Left cardiac atrium (tissue), 4 donors: ENCODE results near the gene CTNNBIP1. TPM values are rescaled to one million over a fixed set of nuclear protein-coding genes. Genes with fewer than 3 reads are reported as not detected.
"Not testable (repeated sequence)": the region's sequence is repeated elsewhere in the genome, so short reads cannot be mapped to it uniquely, and the experiment has no call there.

Experiments
- ATAC-seq, 2 donors: fragments of 200-7000 bp; cut with Tn5 transposase; one replicate each; pipeline ENCODE4 v1.9.1; 2020; ENCODE audit warnings: mild to moderate bottlenecking in 2 of 2, moderate library complexity in 2 of 2
- DNase-seq: peaks from one replicate; pipeline ENCODE4 v3.0.0-alpha.2; 2020
- intact Hi-C, 2 donors: fragments of 100-400 bp; cut with DNase I; formaldehyde crosslinking; loops; one replicate each; pipeline versions ENCODE4 v1.14.1 to v1.15.1; 2022 to 2023
- long read RNA-seq: library from polyadenylated mRNA; unstranded; transcript quantifications from one replicate; pipeline ENCODE4 v2.0.0, GENCODE V29; 2021
- total RNA-seq, 2 donors: library from RNA; stranded (reverse); fragmentation: NEBNext Ultra II Directional; extraction: Animal tissue kit (Norgen Biotek cat#: 25700); gene quantifications; one replicate each; pipeline ENCODE4 v1.2.1, GENCODE V29; 2021
- donor health status: DM: no; HTN: yes; CAD: no.
- donor health status: DM: no; HTN: yes; CAD: no; lungs with severe emphysema.
- donor health status: DM: yes; HTN: yes; CAD: no.
- donor health status: Dilated cardiomyopathy.

Gene CTNNBIP1
- total RNA-seq: 10 to 100 TPM; 32.2 to 34.1 TPM
- long read RNA-seq, partial matches to known transcripts: 0 of 7 reads
- long read RNA-seq, other reads (novel, unspliced or antisense): 6 of 7 reads

GRCh38 chr1:9910076-9910422 lies at the start of gene CTNNBIP1:
TSS of gene CTNNBIP1 (minus strand) at chr1:9910269. CDS start at chr1:9872064, 38,205 bp downstream.
- ATAC-seq: no peak
- no peak for DNase-seq
- intact Hi-C loops: no loop called here

- no peak for ATAC-seq
- intact Hi-C loops: loop anchor here in 1 of 2 donors (10.0 kb wide), 1 partner anchor 77 kb away; the partner anchor contains the start of gene UBE4B
- no peak for DNase-seq
Measured at GRCh38 chr1:9957726-9958125, 47.7 kb upstream of the CTNNBIP1 start.

- no peak for ATAC-seq
- intact Hi-C loops: no loop called here
Measured at GRCh38 chr1:9946315-9946714, 36.2 kb upstream of the CTNNBIP1 start.

GRCh38 chr1:9942939-9943788 lies 33.1 kb upstream of the CTNNBIP1 start, which contains the start of the genes LZIC and NMNAT1:
TSS of gene LZIC (minus strand) at chr1:9943391. CDS start at chr1:9936619, 6,772 bp downstream.
TSS of gene NMNAT1 (plus strand) at chr1:9943475. CDS start at chr1:9972074, 28,599 bp downstream.
- DNase-seq (peak; percentile 96), ATAC-seq (peak; percentile 100)
- intact Hi-C loops: loop anchor here in 1 of 2 donors (2.0 kb wide), 1 partner anchor 68 kb away; no protein-coding TSS in a partner anchor

More at GRCh38 chr1:9946315-9946714, 36.2 kb upstream of the CTNNBIP1 start:
- no peak for DNase-seq

DNA sequence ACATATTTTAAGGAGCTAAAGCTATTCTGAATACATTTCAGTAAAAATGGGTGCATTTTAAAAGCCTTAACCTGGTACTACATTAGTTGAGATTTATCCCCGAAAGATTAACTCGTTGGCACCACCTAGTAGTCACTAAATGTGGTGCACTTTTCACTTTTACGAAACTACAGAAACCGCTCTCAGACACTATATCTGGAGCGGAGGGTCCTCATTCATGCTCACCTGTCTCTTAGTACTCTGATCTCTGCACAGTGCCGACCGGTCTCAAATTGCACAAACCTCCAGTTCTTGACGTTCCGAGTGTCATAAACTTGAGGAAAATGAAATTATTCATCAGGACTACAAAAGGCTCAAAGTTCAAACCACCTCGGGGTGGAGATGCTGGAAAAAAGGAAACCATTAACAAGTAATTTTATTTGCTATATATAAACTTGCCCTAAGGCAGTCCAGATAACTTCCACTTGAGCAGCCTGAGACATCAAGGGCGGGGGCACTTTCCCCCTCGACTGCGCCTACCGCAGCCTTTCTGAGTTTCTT lies 32.4 kb upstream of the CTNNBIP1 start:
- peak; percentile 20 to 64 for ATAC-seq
- intact Hi-C loops: loop anchor here in 1 of 2 donors (2.0 kb wide), 1 partner anchor 68 kb away; no protein-coding TSS in a partner anchor

GRCh38 chr1:9929431-9930385 lies 19.6 kb upstream of the CTNNBIP1 start:
- intact Hi-C loops: no loop called here
- ATAC-seq: peak in 1 of 2 donors; percentile 19
- no peak for DNase-seq

More for the DNA sequence above, 32.4 kb upstream of the CTNNBIP1 start:
- no peak for DNase-seq

- DNase-seq (no peak), ATAC-seq (no peak)
- intact Hi-C loops: no loop called here
Measured at GRCh38 chr1:9927259-9927658, 17.2 kb upstream of the CTNNBIP1 start.

DNA sequence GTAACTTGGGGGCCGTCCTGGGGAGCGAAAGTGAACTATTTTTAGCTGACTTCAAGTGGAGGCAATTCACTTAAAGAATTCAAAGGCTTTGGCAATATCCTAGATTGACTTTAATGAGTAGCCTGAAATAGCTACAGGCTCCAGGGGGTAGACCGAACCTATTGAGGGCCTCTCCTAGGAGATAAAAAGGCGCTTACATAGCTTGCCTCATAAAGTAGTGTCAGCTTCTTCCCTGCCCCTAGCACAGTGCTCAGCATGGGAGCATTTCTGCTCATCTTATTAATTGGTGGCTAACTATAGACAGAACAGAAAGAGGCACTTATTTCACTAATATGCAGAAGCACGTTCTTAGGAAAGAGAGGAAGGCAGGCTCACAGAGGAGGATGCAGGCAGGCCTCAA lies 12.3 kb upstream of the CTNNBIP1 start:
- ATAC-seq (peak; percentile 29 to 57), DNase-seq (no peak)
- intact Hi-C loops: no loop called here

DNA sequence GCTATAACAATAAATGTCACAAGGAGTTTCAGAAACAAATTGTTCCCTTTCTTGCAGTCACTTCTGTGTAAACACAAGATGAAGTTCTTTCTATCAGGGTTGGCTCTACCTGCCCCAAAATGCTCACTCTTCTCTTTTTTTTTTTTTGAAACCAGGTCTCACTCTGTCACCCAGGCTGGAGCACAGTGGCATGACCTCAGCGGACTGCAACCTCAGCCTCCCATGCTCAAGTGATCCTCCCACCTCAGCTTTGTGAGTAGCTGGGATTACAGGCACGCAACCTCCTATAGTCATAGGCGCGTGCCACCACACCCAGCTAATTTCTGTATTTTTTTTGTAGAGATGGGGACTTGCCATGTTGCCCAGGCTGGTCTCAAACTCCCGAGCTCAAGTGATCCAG lies 10.5 kb upstream of the CTNNBIP1 start:
- no peak for ATAC-seq

GRCh38 chr1:9917901-9918300 lies 7.8 kb upstream of the CTNNBIP1 start:
- ATAC-seq: no peak
- intact Hi-C loops: no loop called here

More for the DNA sequence above, 10.5 kb upstream of the CTNNBIP1 start:
- intact Hi-C loops: no loop called here
- DNase-seq: no peak

DNA sequence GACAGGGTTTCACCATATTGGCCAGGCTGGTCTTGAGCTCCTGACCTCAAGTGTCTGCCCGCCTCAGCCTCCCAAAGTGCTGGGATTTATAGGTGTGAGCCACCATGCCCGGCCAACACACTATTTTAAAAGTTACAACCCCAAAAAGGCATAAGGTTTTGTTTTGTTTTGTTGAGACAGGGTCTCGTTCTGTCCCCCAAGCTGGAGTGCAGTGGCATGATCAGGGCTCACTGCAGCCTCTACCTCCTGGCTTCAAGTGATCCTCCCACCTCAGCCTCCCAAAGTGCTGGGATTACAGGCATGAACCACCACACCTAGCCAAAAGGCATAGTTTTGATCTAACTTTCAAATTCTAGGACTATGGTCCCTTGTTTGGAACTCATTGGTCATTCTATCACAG lies 7.4 kb upstream of the CTNNBIP1 start:
- intact Hi-C loops, DNase-seq, ATAC-seq: not testable (repeated sequence)

More at GRCh38 chr1:9917901-9918300, 7.8 kb upstream of the CTNNBIP1 start:
- no peak for DNase-seq

DNA sequence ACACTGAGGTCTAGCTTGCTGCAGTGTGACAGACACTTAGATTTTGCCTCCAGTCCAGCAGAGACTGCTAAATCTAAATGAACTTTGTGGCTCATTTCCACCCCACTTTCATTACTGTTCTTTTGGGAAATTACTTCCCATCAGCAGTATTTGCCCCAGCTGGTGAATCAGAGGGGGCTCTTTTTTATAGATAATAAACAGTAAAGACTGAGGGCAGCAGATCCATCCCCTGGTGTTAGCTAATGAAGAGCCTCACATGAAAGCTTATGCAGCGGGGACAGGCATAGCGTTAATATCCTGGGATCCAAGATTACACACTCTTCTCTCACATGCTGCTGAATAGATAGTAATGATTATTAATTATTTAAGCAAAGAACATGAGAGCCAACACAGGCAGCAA lies 6.4 kb upstream of the CTNNBIP1 start:
- DNase-seq: no peak
- intact Hi-C loops: no loop called here
- no peak for ATAC-seq

DNA sequence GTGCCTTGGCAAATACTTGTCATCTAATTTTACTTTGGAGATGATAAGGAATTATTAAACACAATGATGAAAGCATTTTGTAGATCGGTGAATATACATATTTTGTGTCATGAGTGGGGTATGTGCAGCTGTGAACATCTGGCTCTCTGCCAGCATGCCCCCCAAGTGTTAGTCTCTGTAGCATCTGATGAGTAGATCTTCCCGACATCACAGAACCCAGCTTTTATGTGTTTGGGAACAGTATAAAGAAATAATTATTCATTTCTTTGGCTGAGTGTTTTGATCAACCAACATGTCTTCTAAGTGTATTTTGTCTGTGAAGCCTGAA lies 4.5 kb upstream of the CTNNBIP1 start:
- intact Hi-C loops: loop anchor here in 1 of 2 donors (1.0 kb wide), 1 partner anchor 39 kb away; no protein-coding TSS in a partner anchor

DNA sequence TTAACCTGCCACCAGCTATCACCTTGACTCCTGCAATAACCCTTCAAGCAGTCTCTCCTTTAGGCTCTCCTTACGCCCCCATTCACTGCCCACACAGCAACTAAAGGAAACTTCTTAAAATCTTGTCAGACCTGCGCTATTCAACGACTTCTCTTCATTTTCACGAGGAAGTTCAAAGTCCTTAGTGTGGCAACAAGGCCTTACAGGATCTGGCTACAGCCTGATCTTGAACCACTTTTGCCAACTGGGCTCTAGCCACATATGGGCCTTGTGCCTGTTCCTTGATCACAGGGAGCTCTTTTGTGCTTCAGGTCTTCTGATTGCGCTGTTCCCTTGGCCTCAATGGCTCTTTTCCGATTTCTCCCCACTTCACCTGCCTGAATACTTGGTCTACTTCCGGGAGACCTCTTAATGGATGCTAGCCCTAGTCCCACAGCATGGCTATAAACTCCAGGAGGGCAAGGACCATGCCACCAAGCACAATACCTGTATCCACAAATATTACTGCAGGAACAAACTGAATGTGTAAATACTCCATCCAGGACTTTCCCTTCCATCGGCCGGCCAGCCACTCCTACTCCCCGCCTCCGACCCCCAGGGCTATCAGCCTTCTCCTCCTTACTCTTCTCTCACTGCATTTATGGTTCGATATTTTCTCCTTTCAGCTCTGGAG lies 2.3 kb upstream of the CTNNBIP1 start:
- ATAC-seq (no peak), DNase-seq (no peak)
- intact Hi-C loops: no loop called here

More for the DNA sequence above, 4.5 kb upstream of the CTNNBIP1 start:
- DNase-seq: no peak
- no peak for ATAC-seq

GRCh38 chr1:9910423-9911178 lies 532 bp upstream of the CTNNBIP1 start:
- ATAC-seq (peak; percentile 96 to 99), DNase-seq (peak; percentile 100)
- intact Hi-C loops: no loop called here

DNA sequence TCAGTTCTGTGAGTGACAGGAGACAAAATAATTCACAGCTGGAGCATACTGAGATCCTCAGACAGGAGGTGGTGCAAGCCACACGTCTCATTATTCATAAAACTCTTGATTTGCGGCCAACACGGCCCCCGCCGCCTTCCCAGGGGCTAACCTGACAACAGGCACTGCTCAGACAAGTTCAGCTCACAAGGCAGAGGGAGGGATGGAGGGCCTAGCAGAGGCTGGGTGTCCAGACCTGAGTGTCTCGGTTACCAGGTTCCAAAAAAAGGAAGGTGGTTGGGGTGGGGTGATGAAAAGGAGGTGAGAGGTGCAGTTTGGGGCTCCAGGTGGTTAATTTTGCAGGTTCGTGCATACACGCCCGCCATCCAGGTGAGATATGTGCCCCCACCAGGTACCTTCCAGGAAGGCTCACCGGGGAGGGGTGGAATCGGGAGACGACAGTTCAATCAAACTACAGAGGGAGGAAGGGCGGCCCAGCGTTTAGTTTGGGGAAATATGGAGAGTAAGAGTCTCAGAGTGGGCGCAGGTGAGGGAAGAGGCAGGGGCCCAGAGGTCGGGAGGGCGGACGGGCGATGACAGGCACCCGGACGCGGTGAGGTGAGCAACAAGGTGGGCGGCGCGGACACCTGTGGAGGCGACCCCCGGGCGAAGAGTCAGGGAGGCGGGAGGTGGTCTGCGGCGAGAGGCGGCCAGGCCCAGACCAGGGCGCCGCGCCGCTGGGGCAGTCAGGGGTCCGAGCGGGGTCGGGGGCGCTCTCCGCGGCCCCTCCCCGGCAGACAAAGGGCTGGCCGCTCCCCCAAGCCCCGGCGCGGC lies 629 bp downstream of the CTNNBIP1 start:
- ATAC-seq (no peak), DNase-seq (peak; percentile 54)
- intact Hi-C loops: no loop called here

DNA sequence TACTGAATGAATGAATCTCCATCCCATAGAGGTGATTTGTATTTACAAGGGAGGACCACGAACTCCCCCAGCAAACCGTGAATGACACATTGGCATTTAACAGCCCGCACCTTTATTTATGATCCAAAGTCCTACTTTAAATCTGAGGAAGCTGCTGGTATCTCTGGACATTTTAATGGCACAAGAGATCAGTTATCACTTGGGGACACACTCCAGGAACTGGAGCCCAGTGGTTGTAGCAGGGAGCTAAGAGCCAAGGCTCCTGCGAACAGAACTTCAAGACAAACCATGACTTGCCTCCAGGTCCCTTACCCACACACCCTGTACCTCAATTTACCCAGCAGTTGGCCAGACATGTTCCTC lies 1.2 kb downstream of the CTNNBIP1 start:
- ATAC-seq (no peak), DNase-seq (no peak)
- intact Hi-C loops: no loop called here
